K562 (cell line): ENCODE results near the gene STS.

Experiments used
- EP300 ChIP-seq: IDR thresholded peaks from 2 replicates; pipeline ENCODE4 v1.6.1; 2012; ENCODE audit warnings: low read length, improper control_type of control experiment
- EZH2 ChIP-seq: IDR thresholded peaks from 2 replicates; pipeline ENCODE4 v1.6.1; 2012; ENCODE audit warnings: low read depth, mild to moderate bottlenecking, inconsistent platforms, low read length, borderline replicate concordance
- FUS ChIP-seq: fragments of 200-400 bp; formaldehyde crosslinking; optimal IDR thresholded peaks from 2 replicates; pipeline ENCODE3; 2017; ENCODE audit warnings: low read depth, low read length
- GABPA ChIP-seq: fragments of 200-800 bp; sonication (Bioruptor generic); conservative IDR thresholded peaks from 2 replicates; pipeline ENCODE4 v1.6.1; 2016; ENCODE audit warnings: low read depth, missing genetic modification characterization, missing compliant biosample characterization
- NONO ChIP-seq, 2 experiments: fragments of 200-400 bp in 1 of 2; fragments of 450-650 bp in 1 of 2; formaldehyde crosslinking in 1 of 2; IDR thresholded peaks; 2 replicates each; pipeline ENCODE4 v1.6.1; 2017; ENCODE audit warnings: low read depth in 2 of 2, mild to moderate bottlenecking in 2 of 2, moderate library complexity in 2 of 2, low read length in 1 of 2
- POLR2A ChIP-seq: fragments of 450-650 bp; conservative IDR thresholded peaks from 2 replicates; pipeline ENCODE4 v1.6.1; 2016
- SIRT6 ChIP-seq: IDR thresholded peaks from one replicate; pipeline ENCODE4 v1.6.1; 2012; ENCODE audit warnings: low read depth, mild to moderate bottlenecking, control low read depth, inconsistent platforms, low read length, moderate library complexity
- SRSF9 ChIP-seq: fragments of 200-400 bp; formaldehyde crosslinking; IDR thresholded peaks from 2 replicates; pipeline ENCODE4 v1.6.1; 2017; ENCODE audit warnings: low read depth, low read length, borderline replicate concordance
- ZC3H4 ChIP-seq: sonication (generic); formaldehyde crosslinking; IDR thresholded peaks from 2 replicates; pipeline ENCODE4 v1.9.0; 2021; ENCODE audit warnings: missing genetic modification reagents, borderline replicate concordance
- ZNF124 ChIP-seq: sonication (generic); formaldehyde crosslinking; IDR thresholded peaks from 2 replicates; pipeline ENCODE4 v1.8.1; 2022; ENCODE audit warnings: missing genetic modification reagents
- ZNF347 ChIP-seq: fragments of 450-650 bp; formaldehyde crosslinking; IDR thresholded peaks from 2 replicates; pipeline ENCODE4 v1.4.0; 2020; ENCODE audit warnings: low read depth, mild to moderate bottlenecking, moderate library complexity
- TF ChIP-seq, protein P1 (sequence below): sonication (generic); formaldehyde crosslinking; IDR thresholded peaks from 2 replicates; pipeline ENCODE4 v1.8.0; 2022; ENCODE audit warnings: missing genetic modification reagents, mild to moderate bottlenecking, moderate library complexity, borderline replicate concordance

GRCh38 chrX:7146020-7146702 is 1.4 kb upstream of the STS start:
- TF ChIP-seq ZNF124 (CRISPR knock-in tag) (no peak), FUS (no peak), EP300 (no peak), POLR2A (no peak), NONO (IDR thresholded peaks at IDR 0.05; ENCODE audit: low read depth in 2 of 2, low read length in 1 of 2) (no peak), SIRT6 (no peak), SRSF9 (no peak), EZH2 (no peak), ZNF347 (CRISPR knock-in tag) (no peak), ZC3H4 (CRISPR knock-in tag) (no peak), GABPA (tag) (no peak)
- TF ChIP-seq, protein P1, sequence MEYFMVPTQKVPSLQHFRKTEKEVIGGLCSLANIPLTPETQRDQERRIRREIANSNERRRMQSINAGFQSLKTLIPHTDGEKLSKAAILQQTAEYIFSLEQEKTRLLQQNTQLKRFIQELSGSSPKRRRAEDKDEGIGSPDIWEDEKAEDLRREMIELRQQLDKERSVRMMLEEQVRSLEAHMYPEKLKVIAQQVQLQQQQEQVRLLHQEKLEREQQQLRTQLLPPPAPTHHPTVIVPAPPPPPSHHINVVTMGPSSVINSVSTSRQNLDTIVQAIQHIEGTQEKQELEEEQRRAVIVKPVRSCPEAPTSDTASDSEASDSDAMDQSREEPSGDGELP (CRISPR knock-in tag): no peak
